GM18499 (cell line): Measurements from ENCODE around the gene LIMCH1.
"Not testable (repeated sequence)": the region's sequence is repeated elsewhere in the genome, so short reads cannot be mapped to it uniquely, and the experiment has no call there.

Experiments
- ATAC-seq: cut with Tn5 transposase; IDR thresholded peaks from one replicate; pipeline ENCODE4 v1.9.1; 2021; ENCODE audit warnings: moderate number of reproducible peaks; ENCODE audit not compliant: insufficient read depth, unreplicated experiment

The LIMCH1 gene, protein sequence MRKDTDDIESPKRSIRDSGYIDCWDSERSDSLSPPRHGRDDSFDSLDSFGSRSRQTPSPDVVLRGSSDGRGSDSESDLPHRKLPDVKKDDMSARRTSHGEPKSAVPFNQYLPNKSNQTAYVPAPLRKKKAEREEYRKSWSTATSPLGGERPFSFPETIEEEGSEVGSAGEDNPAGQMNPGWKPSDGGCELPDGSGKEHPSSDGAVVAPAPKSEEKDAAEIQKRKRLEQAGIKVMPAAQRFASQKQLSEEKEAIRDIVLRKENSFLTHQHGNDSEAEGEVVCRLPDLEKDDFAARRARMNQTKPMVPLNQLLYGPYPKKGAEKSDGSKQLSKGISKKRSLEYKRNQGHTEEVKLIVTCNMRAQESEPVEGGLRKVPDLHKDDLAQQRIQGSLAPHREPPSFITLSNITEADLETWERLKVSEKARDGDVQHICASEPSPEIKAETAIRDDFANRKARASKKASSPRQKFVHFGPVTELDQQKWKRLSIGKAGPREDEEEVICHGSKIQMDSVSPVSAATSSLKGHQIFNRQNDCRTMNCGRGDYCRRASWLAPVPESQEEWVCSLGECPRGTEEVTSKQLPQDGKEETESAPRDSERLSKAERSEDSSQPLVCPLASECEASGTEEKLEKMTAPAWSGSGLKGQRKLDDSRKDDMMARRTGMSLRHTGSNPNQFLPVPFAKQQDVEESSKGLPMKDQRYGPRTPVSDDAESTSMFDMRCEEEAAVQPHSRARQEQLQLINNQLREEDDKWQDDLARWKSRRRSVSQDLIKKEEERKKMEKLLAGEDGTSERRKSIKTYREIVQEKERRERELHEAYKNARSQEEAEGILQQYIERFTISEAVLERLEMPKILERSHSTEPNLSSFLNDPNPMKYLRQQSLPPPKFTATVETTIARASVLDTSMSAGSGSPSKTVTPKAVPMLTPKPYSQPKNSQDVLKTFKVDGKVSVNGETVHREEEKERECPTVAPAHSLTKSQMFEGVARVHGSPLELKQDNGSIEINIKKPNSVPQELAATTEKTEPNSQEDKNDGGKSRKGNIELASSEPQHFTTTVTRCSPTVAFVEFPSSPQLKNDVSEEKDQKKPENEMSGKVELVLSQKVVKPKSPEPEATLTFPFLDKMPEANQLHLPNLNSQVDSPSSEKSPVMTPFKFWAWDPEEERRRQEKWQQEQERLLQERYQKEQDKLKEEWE (N-terminal part only)

DNA sequence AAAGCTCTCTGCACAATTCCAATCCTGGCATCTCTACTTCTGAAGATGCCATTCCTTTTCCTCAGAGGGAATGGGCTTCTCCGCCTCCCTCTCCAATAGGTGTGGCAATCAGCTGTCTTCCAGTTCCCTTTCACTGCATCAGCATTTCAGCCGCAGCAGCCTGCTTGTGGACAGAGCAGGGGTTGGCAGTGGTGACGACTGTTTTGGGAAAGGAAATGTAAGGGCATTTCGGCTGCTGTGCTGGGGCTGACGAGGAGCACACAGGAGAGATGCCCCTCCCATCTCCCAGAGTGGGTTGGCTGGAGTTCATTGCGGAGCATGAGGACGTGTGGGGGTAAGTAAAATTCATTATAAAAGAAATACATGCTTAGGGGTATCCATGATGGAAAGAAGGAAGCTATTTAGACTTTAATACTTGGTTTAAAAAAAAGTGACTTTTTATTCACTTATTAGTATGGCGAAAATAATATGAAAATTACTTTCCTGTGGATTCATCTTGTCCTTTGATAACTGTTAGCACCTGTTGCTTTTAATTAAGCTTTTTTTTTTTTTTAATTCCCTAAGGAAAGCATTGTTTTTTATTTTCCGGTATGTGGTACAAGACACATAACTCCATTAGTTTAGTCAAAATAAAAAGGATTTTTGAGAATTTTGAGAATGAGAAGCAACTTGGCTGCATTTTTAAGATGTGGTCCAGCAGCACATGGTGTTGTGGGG lies at the start of gene LIMCH1:
LIMCH1 (plus strand) TSS at position 141 of the 717 bp plus-strand sequence. CDS start 67,839 bp downstream, outside the sequence.
- no peak for ATAC-seq

DNA sequence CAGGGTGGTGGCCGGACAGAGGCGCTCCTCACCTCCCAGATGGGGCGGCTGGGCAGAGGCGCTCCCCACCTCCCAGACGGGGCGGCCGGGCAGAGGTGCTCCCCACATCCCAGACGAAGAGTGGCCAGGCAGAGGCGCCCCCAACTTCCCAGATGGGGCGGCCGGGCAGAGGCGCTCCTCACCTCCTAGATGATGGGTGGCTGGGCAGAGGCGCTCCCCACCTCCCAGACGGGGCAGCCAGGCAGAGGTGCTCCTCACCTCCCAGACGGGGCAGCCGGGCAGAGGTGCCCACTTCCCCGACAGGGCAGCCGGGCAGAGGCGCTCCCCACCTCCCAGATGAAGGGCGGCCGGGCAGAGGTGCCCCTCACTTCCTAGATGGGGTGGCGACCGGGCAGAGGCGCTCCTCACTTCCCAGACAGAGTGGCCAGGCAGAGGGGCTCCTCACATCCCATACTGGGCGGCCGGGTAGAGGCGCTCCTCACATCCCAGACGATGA lies 46.8 kb upstream of the LIMCH1 start:
- not testable (repeated sequence) for ATAC-seq

DNA sequence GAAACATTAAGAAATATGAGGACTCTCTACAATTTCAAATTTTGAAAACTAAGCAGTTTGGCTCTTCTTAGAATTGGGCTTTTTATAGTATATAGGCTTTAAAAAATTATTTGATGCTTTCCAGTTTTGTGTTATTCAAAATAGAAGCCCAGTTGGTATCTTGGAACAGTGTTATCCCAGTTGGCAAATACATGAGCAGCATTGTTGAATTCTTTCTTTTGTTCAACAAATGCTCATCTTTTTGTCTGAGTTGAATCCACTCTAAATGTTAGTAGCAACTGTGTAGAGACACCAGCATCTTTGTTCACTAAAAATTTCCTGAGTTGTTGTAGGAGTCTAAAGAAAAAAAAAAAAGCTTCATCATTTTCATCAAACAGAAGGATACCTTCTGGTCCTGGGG lies 41.0 kb upstream of the LIMCH1 start:
- ATAC-seq: no peak

DNA sequence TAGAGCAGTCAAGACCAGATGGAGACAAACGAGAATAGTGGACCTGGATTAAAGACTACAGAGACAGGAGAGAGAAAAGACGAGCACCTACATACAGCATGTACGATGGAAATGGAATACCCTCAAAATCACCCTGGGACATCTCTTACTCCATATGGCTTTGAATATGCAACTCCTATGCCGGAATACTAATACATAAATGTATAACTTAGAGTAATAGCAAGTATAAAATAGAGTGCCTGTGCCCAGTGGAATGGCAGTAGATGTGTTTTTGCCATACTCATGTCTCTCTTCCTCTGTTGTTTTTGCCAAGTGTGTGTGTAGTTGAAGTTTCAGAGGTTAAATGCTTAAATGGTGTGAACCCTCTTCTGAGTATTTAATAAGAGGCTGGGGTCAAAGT lies 39.8 kb upstream of the LIMCH1 start:
- no peak for ATAC-seq

DNA sequence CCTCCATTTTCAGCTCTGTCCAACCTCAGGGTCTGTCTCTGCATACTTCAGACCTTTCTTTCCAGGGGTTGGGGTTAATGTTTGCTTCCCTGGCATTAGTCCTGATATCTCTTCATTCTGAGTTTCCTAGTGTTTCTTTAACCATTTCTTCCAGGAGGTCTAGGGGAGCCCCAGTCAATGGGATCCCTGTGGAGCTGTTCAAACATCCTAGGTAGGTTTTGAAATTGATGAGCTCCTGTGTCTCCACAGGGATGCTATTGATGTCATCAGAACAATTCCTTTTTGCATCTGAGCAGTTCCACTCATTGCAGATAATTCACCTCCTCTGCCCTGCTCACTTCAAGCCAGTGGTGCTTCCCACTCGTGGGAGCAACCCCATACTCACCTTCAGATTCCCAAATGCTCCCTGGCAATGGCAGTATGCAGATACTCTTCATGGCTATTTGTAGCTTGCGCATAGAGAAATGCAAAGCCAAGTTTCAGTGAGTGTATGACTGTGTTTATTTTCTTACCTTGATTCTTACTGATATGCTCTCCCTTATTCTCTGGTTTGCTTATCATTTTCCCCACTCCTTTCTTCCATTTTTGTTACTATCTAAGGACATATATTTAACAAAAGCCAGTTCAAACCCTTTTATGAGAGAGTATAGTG lies 33.7 kb upstream of the LIMCH1 start:
- ATAC-seq: no peak

DNA sequence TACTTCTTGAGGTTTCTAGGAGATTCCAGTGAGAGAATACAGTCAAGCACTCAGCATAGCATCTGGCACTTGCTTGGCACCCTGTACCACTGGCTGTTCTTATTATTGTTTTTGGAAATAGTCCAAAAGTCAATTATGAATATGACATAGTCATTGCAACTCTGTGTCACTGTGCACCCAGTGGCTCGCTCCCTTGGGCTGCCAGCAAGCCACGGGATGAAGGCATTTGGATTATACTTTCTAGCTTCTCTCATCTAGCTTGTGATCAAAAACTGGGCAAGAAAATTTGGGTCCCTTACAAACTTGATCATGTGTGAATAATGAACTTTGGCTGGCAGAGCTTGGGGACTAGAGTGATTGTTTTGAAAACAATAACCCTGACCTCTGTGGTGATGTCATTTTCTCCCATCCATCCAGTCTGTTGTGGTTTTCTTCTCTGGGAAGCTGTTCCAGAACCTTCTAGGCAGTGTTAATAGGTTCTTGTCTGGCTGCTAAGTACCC lies 32.7 kb upstream of the LIMCH1 start:
- no peak for ATAC-seq

DNA sequence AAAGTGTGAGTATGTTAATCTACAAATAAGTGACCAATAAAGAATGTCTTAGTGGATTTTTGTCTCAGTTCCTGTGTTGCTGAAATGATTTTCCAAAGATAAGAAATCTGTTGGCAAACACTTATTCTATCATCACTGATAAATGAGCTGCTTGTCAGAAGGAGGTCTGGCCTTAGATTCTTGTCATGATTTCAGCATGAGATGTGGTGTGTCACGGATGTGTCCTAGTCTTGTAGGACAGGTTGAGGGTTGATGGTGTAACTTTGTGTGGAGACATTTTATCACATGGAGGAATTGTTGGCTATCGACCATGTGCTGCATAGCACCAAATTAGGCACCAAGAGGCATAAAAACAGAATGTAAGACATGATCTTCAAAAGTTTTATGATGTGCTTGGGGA lies 31.8 kb upstream of the LIMCH1 start:
- ATAC-seq: no peak

DNA sequence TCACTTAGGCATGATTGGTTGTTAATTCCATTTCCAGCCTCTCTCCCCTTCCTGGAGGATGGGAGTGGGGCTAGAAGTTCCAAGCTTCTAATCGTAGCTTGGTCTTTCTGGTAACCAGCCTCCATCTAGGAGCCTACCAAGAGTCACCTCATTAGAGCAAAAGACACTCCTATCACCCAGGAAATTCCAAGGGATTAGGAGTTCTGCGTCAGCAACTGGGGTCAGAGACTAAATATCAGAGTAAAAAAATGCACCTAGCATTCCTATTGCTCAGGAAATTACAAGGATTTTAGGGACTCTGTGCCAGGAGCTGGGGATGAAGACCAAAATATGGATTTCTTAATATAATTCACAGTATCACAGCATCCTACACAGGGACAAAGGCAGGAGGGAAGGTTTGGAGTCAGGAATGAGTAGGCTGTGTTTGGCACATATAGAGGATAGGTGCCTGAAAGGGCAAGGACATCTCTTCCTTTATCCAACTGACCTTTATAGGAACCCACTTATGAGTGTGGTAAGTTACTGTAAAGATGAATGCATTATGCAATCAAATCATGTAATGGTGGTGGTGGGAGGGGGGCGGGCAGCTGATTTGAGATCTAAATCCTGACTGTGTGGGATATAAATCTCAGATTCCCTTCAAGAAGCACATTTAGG lies 30.5 kb upstream of the LIMCH1 start:
- no peak for ATAC-seq

DNA sequence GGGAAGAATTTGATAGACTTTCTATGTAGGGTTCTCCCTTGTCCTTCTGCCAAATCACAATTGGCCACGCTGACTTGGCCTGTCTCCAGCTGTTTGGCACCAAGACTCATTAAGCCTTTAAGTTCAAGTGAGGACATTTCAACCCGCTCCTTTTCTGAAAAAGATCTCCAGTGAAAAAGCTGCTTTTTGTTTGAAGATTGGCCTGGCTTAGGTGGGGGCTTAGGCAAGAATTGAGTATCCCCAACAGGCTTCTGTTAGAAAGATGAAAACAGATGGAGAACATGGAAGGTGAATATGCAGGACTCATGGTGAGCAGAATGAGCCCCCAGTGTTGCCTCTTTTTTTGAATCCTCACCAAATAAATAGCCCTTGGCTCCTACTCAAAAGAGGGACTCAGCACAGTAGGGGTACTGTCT lies 28.5 kb upstream of the LIMCH1 start:
- ATAC-seq: no peak

DNA sequence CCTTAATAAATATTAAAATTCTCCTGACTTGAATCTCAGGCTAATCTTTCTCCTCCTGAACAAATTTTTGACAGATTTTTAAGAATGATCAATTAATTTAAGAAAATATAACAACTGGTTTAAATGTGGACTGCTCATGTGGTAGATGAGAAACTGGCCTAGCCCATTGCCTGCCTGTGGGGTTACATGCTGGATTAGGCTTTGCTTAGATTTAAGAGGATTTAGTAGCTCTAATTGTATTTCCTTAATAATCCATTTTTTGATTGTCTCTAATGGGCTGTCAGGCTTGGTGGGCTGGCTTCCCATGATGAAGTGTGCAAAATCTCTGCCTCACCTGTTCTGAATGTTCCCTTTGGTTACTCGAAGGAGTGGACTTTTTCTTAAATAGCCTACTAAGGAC lies 27.8 kb upstream of the LIMCH1 start:
- ATAC-seq: no peak

DNA sequence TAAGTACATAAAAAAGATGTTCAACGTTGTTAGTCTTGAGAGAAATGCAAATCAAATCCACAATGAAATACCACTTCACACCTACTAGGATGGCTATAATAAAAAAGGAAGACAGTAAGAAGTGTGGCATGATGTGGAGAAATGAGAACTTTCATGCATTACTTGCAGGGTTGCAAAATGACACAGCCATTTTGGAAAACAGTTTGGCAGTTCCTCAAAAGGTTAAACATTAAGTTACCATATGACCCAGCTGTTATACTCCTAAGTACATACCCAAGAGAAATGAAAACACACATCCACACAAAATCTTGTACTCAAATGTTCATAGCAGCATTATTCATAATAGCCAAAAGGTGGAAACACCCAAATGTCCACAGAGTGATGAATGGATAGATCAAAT lies 25.8 kb upstream of the LIMCH1 start:
- ATAC-seq: no peak

DNA sequence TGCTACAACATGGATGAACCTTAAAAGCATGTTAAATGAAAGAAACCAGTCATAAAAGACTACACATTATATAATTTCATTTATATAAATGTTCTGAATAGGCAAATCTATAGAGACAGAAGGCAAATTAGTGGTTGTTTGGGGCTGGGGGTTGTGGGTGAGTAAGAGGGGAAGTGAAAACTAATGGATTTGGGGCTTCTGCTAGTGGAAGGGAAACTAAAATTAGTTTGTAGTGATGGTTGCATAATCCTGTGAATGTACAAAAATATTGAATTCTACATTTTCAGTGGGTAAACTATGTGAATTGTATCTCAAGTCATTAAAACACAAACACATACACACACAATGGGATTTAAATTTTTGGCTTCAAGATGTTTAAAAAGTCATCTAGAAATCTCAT lies 25.4 kb upstream of the LIMCH1 start:
- no peak for ATAC-seq

DNA sequence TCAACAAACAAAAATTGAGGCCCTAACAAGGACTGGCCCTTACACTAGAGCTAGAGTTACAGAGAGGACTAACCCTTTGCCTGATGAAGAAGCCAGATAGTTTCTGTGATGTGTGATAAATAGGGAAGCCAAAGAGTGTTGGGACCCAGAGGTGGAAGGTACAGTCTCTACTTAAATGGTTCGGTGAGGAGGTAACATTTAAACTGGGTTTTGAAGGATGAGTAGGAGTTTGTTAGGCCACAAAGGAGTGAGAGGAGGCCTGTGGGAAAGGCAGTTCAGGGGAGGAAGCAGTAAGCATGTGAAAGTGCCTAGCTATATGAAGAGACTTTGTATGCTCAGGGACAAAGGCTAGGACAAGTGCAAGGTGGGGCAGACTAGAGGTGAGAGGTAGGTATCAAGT lies 23.8 kb upstream of the LIMCH1 start:
- ATAC-seq: no peak

DNA sequence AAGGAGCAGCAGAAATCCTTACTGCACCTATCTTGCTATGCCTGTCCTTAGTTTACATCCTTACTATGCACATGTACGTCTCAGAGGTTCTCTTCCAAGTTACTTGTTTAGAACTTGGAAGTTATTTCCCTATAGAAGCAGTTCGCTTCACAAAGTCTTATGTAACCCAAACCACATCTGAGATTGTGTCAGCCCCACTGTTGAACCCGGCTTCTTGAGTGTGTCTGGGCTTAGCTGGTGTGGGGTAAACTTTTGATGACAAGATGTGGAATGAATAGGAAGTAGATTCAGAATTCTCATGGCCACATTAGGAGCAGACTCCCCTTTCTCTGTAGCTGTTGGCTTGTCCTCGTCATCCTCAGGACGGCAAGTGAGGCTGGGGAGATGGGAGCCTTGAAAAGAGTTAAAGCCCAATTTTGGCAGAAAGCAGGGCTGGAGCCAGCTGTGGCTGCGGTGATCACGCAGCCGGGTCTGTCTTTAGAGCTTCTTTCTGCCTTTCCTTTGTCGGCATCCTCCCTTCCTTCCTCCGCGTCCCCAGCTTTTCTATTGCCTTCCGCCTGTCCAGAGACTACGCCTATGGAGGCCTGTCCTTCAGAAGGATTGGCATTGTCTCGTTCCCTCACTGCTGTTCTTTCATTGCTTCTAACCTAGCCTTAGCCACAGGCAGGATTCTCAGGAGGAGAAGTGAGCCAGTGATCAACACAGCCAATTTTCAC lies 23.0 kb upstream of the LIMCH1 start:
- no peak for ATAC-seq

DNA sequence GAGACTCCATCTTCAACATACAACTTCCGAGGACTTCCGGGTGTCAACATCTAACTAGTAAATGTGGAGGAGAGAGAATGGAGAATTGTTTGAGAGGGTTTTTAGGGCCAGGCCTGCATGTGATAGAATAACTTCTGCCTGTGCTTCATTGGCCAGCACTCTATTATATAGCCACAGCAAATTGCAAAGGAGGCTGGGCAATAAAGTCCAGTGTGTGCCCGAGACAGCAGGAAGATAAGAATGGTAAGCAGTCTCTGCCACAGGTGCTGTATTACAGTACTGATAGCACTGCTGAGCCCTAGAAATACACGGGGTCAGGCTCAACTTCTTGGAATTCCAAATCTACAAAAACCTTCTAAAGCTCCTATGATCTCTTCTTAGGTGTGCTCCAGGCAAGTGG lies 20.8 kb upstream of the LIMCH1 start:
- no peak for ATAC-seq

DNA sequence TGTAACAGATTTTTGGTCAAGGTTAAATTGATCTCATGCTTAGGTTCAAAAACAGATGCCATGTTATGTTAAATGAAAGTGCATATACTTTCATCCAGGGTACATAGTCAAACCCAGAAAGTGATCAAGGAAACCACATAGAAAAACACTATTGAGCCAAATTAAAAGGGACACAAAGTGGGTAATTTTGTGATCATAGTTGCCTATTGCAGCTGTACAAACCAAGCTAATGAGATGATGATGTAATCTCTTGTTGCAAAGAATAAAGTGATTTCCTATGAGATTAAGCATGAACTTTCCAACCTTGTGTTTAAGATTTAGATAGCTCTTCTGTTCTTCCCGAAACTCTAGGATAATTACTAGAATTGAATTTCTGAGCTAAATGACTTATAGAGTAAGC lies 20.2 kb upstream of the LIMCH1 start:
- ATAC-seq: no peak

DNA sequence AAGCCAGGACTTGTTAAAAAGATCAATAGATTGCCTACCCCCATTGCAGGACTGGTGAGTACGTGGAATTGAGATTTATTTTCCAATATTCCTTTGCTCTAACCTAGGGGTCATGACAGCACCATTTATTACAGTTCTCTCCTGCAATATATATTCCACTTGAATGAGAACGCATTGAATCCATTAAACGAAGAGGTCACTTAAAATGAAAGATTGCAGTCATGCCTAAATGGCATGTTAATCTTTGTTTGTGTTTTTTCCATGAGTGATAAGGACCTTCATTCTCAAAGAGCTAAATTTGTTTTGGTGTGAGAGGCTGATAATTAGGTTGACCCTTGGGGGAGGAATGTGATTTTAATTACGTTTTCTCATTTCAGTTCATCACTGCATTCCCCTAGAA lies 13.5 kb upstream of the LIMCH1 start:
- ATAC-seq: no peak

DNA sequence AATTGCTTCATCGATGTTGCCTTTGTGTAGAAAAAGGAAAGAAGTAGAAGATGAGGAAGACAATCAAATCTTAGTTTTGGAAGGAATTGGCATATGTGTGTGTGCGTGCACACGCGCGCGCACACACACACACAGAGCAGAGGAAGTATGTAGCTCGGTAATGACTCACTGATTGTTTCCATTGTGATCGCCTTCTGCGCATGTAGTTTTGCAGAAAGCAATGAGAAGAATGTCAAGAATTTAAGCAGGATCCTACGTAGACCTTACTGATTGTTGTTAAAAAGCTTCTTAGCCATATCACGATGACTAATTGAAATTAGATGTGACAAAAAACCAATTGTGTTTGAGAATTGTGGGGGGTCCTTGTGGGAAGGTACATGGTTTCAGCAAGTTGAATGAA lies 12.8 kb upstream of the LIMCH1 start:
- no peak for ATAC-seq
